AG04449 (cell line): Measurements from ENCODE around the gene TLX3.

Experiments
- CTCF ChIA-PET: fragments of 350-600 bp; formaldehyde crosslinking; extraction: SDS; loops from one replicate; lab custom pipeline; 2021; ENCODE audit warnings: antibody characterized with exemption; lab: Yijun Ruan, JAX
- POLR2A ChIA-PET: fragments of 400-600, 350-600 bp; formaldehyde crosslinking; extraction: SDS; loops from one replicate; lab custom pipeline; 2020; ENCODE audit warnings: antibody characterized with exemption, inconsistent platforms; lab: Yijun Ruan, JAX
- DNase-seq: peaks from one replicate; pipeline ENCODE4 v3.0.0-alpha.2; 2010; ENCODE audit warnings: low read depth, low spot score
- H3K4me3 ChIP-seq: 2 replicates; pipeline ENCODE4 v1.5.1; 2011; ENCODE audit warnings: low read depth, mild to moderate bottlenecking, control low read depth, low read length
- TF ChIP-seq, protein P1 (sequence below): IDR thresholded peaks from one replicate; pipeline ENCODE4 v1.5.1; 2011; ENCODE audit warnings: mild to moderate bottlenecking, moderate library complexity, low read length, control low read depth, inconsistent platforms; ENCODE audit not compliant: insufficient read depth; ENCODE audit errors: missing control alignments

The TLX3 gene

DNA sequence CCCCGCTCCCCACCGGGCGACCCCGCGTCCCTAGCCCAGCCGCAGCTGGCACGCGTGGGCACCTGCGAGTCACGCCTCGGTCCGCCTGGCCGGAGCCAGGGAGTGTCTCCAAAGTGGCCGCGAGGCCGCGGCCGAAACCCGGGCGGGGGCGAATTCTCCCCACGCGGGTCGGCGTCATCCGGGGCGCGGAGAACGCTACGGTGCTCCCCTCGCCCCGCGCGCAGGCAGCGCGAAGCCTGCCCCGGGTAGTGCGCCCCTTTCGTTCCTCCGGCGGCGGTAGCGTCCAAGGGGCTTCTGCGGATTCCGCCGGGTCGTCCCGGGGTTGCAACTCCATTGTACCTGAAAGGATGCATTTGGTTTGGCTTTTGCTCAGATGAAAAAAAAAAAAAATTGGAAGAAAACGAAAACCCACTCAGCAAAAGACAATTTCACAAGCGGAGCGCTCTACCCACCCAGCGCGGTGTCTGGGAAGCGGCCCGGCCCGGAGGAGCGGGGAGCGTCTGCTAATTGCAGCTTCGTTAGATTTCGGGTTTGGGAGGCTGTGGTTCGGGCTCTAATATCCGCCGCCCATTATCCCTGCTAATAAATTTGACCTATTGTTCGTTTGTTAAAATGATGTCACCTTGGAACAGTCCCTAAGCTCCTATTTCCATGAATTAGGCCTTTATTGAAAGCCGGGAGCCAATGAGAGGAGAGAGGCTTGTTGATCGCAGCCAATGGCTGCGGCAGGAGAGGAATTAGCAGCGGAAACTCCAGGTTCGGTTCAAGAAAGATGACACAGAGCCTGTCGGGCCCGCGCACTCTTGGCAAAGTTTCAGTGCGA is at the start of gene TLX3:
Gene TLX3, plus strand, starts transcription at position 796 of the 823 bp plus-strand sequence. CDS start 118 bp downstream, outside the sequence.
- POLR2A ChIA-PET = no interaction called here
- H3K4me3 ChIP-seq = no peak within 1 kb of the TSS
- CTCF ChIA-PET = interaction anchor here (1.2 to 2.8 kb wide), 3 partner anchors 29 to 101 kb away, joined by 4 to 11 read pairs (median 5); no protein-coding TSS in a partner anchor
- no peak for DNase-seq
- TF ChIP-seq, protein P1, sequence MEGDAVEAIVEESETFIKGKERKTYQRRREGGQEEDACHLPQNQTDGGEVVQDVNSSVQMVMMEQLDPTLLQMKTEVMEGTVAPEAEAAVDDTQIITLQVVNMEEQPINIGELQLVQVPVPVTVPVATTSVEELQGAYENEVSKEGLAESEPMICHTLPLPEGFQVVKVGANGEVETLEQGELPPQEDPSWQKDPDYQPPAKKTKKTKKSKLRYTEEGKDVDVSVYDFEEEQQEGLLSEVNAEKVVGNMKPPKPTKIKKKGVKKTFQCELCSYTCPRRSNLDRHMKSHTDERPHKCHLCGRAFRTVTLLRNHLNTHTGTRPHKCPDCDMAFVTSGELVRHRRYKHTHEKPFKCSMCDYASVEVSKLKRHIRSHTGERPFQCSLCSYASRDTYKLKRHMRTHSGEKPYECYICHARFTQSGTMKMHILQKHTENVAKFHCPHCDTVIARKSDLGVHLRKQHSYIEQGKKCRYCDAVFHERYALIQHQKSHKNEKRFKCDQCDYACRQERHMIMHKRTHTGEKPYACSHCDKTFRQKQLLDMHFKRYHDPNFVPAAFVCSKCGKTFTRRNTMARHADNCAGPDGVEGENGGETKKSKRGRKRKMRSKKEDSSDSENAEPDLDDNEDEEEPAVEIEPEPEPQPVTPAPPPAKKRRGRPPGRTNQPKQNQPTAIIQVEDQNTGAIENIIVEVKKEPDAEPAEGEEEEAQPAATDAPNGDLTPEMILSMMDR = no peak

DNA sequence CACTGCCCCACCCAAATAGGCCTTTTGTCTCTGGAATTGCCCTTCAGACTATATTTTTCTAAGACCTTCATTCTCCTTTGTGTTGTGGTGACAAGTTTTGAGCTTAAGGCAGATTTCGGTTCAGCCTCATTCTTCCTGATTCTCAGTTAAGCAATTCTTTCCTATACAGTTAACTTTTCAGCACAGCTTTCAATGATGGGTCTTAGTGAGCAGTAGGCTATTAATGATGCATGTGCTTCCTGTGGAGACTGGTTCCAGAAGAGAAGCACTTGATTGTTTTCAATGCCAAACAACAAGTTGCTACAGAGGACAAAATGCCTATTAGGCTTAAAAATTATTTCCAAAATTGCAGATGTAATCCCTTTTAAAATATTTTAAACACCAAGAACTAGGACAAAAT is 47.7 kb upstream of the TLX3 start:
- POLR2A ChIA-PET = no interaction called here
- CTCF ChIA-PET = interaction anchor here (0.9 to 1.6 kb wide), 2 partner anchors 12 to 54 kb away, joined by 3 to 5 read pairs; no protein-coding TSS in a partner anchor
- no peak for DNase-seq
- TF ChIP-seq, protein P1 = no peak
- H3K4me3 ChIP-seq = no peak overlapping the region

DNA sequence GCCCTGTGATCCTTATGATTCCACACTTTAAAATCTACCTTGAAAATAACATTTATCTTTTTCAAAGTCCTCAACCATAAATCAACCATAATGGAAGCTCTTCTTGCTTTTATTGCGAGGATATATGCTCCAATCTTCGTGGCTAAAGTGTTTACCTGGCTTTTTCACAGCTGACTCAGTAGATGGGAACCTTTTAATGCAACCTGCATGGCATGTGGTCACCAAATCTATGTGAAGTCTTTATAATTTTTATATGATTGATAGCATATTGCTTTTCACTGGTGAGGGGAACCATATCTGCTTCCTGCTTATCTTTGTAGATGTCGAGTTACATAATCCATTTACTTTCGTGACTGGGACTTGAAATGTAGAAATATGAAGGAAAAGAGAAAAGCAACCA is 47.1 kb upstream of the TLX3 start:
- ChIA-PET POLR2A (no interaction called here), CTCF (interaction anchor here (0.9 to 1.6 kb wide), 2 partner anchors 13 to 55 kb away, joined by 3 to 5 read pairs; no protein-coding TSS in a partner anchor)
- TF ChIP-seq, protein P1 = no peak
- DNase-seq = no peak
- H3K4me3 ChIP-seq = no peak overlapping the region

DNA sequence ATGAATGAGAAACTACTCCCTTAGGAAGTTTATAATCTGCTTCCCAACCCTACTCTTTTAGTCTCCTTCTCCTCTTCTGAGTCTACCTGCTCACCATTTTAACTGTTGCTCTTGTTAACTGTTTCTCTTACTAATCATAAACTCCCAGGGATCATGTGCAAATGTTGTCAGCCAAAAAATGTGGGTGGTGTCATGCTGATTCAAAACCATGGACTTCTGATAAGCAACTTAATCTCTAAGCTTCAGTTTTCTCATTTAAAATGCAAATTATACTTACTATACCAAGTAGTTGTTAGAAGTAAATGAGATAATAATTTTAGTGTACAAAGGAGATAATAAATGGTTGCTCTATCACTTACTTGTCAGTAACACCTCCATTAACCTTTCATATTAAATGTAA is 45.9 kb upstream of the TLX3 start:
- TF ChIP-seq, protein P1 = no peak
- CTCF ChIA-PET = interaction anchor here (1.4 kb wide), 1 partner anchor 9 kb away, joined by 4 read pairs; no protein-coding TSS in a partner anchor
- H3K4me3 ChIP-seq = no peak overlapping the region
- POLR2A ChIA-PET = no interaction called here
- DNase-seq = no peak

DNA sequence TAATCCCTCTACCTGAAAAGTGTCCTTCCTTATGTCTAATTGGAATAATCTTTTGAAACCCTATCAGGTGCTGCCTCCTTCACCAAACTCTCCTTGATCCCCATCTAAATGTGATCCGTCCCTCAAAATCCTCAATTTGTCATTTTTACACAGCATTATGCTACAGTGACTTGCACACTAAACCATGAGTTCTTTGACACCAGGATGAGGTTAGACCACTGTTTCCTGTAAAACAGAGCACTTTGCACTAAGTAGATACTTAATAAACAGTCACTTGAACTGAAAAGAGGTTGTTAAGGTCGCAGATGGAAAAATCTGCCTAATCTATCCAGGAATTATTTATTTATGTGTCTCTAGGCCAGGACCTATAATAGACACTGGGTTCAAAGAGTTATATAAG is 44.2 kb upstream of the TLX3 start:
- no peak overlapping the region for H3K4me3 ChIP-seq
- TF ChIP-seq, protein P1 = no peak
- ChIA-PET CTCF (interaction anchor here (0.8 kb wide), 1 partner anchor 8 kb away, joined by 3 read pairs; no protein-coding TSS in a partner anchor), POLR2A (no interaction called here)
- no peak for DNase-seq
